ENCODE data around the gene SEC14L5.
A peak's percentile ranks its signal among the peaks of the same experiment; 100 is the strongest.
"Not testable (repeated sequence)": the region's sequence is repeated elsewhere in the genome, so short reads cannot be mapped to it uniquely, and the experiment has no call there.

Gene SEC14L5

GRCh38 chr16:4949986-4950385, 8.1 kb upstream of the SEC14L5 start:
- CTCF ChIA-PET = interaction anchor here (0.6 to 1.8 kb wide), 2 partner anchors 26 to 245 kb away, joined by 3 to 4 read pairs; no protein-coding TSS in a partner anchor
- 88% methylated on average over 3 of the region's 10 CpGs for WGBS (ENCODE audit: insufficient coverage)
- DNase-seq = no peak

GRCh38 chr16:4951583-4951982, 6.5 kb upstream of the SEC14L5 start:
- CTCF ChIA-PET; H3K27ac ChIP-seq (ENCODE audit: insufficient read depth in 1 of 2, low read depth in 1 of 2, low read length in 2 of 2, poor library complexity in 1 of 2, severe bottlenecking in 2 of 2); H3K9me3 ChIP-seq (ENCODE audit: control extremely low read depth in 1 of 5, control insufficient read depth in 4 of 5, insufficient read depth in 2 of 5, low read depth in 1 of 5, low read length in 4 of 5); H3K4me3 ChIP-seq (ENCODE audit: control insufficient read depth in 1 of 7, extremely low read depth in 1 of 7, insufficient read depth in 4 of 7, low read depth in 2 of 7, low read length in 6 of 7); POLR2A ChIA-PET; H3K36me3 ChIP-seq (ENCODE audit: control insufficient read depth in 4 of 4, insufficient read depth in 4 of 4, low read length in 3 of 4); DNase-seq; H3K27me3 ChIP-seq (replicated peaks in 2 of 5; ENCODE audit: control insufficient read depth in 4 of 5, insufficient read depth in 5 of 5, low read length in 4 of 5): not testable (repeated sequence)
- H3K4me1 ChIP-seq (ENCODE audit: control extremely low read depth in 1 of 4, control insufficient read depth in 4 of 4, insufficient read depth in 4 of 4, low read length in 3 of 4) = peaks cover 0 to 12% (median 5%) of the 10 kb centered on the region in 4 experiments
- WGBS (ENCODE audit: insufficient coverage) = 100% methylated on average over 2 of the region's 3 CpGs

More at GRCh38 chr16:4949986-4950385, 8.1 kb upstream of the SEC14L5 start:
- peaks cover 0 to 11% (median 6%) of the 10 kb centered on the region in 4 experiments for H3K4me1 ChIP-seq (ENCODE audit: control extremely low read depth in 1 of 4, control insufficient read depth in 4 of 4, insufficient read depth in 4 of 4, low read length in 3 of 4)
- H3K27me3 ChIP-seq (replicated peaks in 2 of 5; ENCODE audit: control insufficient read depth in 4 of 5, insufficient read depth in 5 of 5, low read length in 4 of 5) = peaks cover 0 to 3% (median 0%) of the 10 kb centered on the region in 5 experiments
- no peaks in the 10 kb centered on the region for H3K9me3 ChIP-seq (ENCODE audit: control extremely low read depth in 1 of 5, control insufficient read depth in 4 of 5, insufficient read depth in 2 of 5, low read depth in 1 of 5, low read length in 4 of 5)
- H3K36me3 ChIP-seq (ENCODE audit: control insufficient read depth in 4 of 4, insufficient read depth in 4 of 4, low read length in 3 of 4) = no peaks in the 10 kb centered on the region
- POLR2A ChIA-PET = no interaction called here
- H3K27ac ChIP-seq (ENCODE audit: insufficient read depth in 1 of 2, low read depth in 1 of 2, low read length in 2 of 2, poor library complexity in 1 of 2, severe bottlenecking in 2 of 2) = no peak overlapping the region
- no peak overlapping the region for H3K4me3 ChIP-seq (ENCODE audit: control insufficient read depth in 1 of 7, extremely low read depth in 1 of 7, insufficient read depth in 4 of 7, low read depth in 2 of 7, low read length in 6 of 7)

GRCh38 chr16:4954714-4955113, 3.4 kb upstream of the SEC14L5 start:
- CTCF ChIA-PET = interaction anchor here (1.5 kb wide), 1 partner anchor 443 kb away, joined by 3 read pairs; no protein-coding TSS in a partner anchor
- H3K9me3 ChIP-seq (ENCODE audit: control extremely low read depth in 1 of 5, control insufficient read depth in 4 of 5, insufficient read depth in 2 of 5, low read depth in 1 of 5, low read length in 4 of 5) = no peaks in the 10 kb centered on the region
- peaks cover 0 to 17% (median 3%) of the 10 kb centered on the region in 5 experiments for H3K27me3 ChIP-seq (replicated peaks in 2 of 5; ENCODE audit: control insufficient read depth in 4 of 5, insufficient read depth in 5 of 5, low read length in 4 of 5)
- no peak for DNase-seq
- POLR2A ChIA-PET = no interaction called here
- no peak overlapping the region for H3K4me3 ChIP-seq (ENCODE audit: control insufficient read depth in 1 of 7, extremely low read depth in 1 of 7, insufficient read depth in 4 of 7, low read depth in 2 of 7, low read length in 6 of 7)
- peaks cover 0 to 24% (median 15%) of the 10 kb centered on the region in 4 experiments for H3K4me1 ChIP-seq (ENCODE audit: control extremely low read depth in 1 of 4, control insufficient read depth in 4 of 4, insufficient read depth in 4 of 4, low read length in 3 of 4)
- H3K27ac ChIP-seq (ENCODE audit: insufficient read depth in 1 of 2, low read depth in 1 of 2, low read length in 2 of 2, poor library complexity in 1 of 2, severe bottlenecking in 2 of 2) = no peak overlapping the region
- no peaks in the 10 kb centered on the region for H3K36me3 ChIP-seq (ENCODE audit: control insufficient read depth in 4 of 4, insufficient read depth in 4 of 4, low read length in 3 of 4)
- 100% methylated on average over 1 of the region's 1 CpG for WGBS (ENCODE audit: insufficient coverage)

GRCh38 chr16:4957420-4957719, 760 bp upstream of the SEC14L5 start:
- Histone ChIP-seq H3K27ac (ENCODE audit: insufficient read depth in 1 of 2, low read depth in 1 of 2, low read length in 2 of 2, poor library complexity in 1 of 2, severe bottlenecking in 2 of 2) (no peak overlapping the region), H3K4me1 (ENCODE audit: control extremely low read depth in 1 of 4, control insufficient read depth in 4 of 4, insufficient read depth in 4 of 4, low read length in 3 of 4) (peaks cover 0 to 24% (median 15%) of the 10 kb centered on the region in 4 experiments), H3K9me3 (ENCODE audit: control extremely low read depth in 1 of 5, control insufficient read depth in 4 of 5, insufficient read depth in 2 of 5, low read depth in 1 of 5, low read length in 4 of 5) (no peaks in the 10 kb centered on the region), H3K36me3 (ENCODE audit: control insufficient read depth in 4 of 4, insufficient read depth in 4 of 4, low read length in 3 of 4) (no peaks in the 10 kb centered on the region), H3K4me3 (ENCODE audit: control insufficient read depth in 1 of 7, extremely low read depth in 1 of 7, insufficient read depth in 4 of 7, low read depth in 2 of 7, low read length in 6 of 7) (peak overlapping the region; percentile 51 to 81 (median 70)), H3K27me3 (replicated peaks in 2 of 5; ENCODE audit: control insufficient read depth in 4 of 5, insufficient read depth in 5 of 5, low read length in 4 of 5) (peaks cover 0 to 32% (median 7%) of the 10 kb centered on the region in 5 experiments)
- ChIA-PET CTCF (interaction anchor here (1.2 to 2.0 kb wide), 2 partner anchors 9 to 11 kb away, joined by 3 to 6 read pairs; no protein-coding TSS in a partner anchor), POLR2A (no interaction called here)
- WGBS (ENCODE audit: insufficient coverage) = 17% methylated on average over 8 of the region's 10 CpGs
- DNase-seq = no peak

GRCh38 chr16:4958510-4959438, 644 bp downstream of the SEC14L5 start:
- POLR2A ChIA-PET = no interaction called here
- Histone ChIP-seq H3K4me1 (ENCODE audit: control extremely low read depth in 1 of 4, control insufficient read depth in 4 of 4, insufficient read depth in 4 of 4, low read length in 3 of 4) (peaks cover 0 to 20% (median 15%) of the 10 kb centered on the region in 4 experiments), H3K36me3 (ENCODE audit: control insufficient read depth in 4 of 4, insufficient read depth in 4 of 4, low read length in 3 of 4) (no peaks in the 10 kb centered on the region), H3K4me3 (ENCODE audit: control insufficient read depth in 1 of 7, extremely low read depth in 1 of 7, insufficient read depth in 4 of 7, low read depth in 2 of 7, low read length in 6 of 7) (peak overlapping the region in 6 of 7 experiments; percentile 36 to 75 (median 54)), H3K27me3 (replicated peaks in 2 of 5; ENCODE audit: control insufficient read depth in 4 of 5, insufficient read depth in 5 of 5, low read length in 4 of 5) (peaks cover 0 to 32% (median 7%) of the 10 kb centered on the region in 5 experiments), H3K9me3 (ENCODE audit: control extremely low read depth in 1 of 5, control insufficient read depth in 4 of 5, insufficient read depth in 2 of 5, low read depth in 1 of 5, low read length in 4 of 5) (no peaks in the 10 kb centered on the region), H3K27ac (ENCODE audit: insufficient read depth in 1 of 2, low read depth in 1 of 2, low read length in 2 of 2, poor library complexity in 1 of 2, severe bottlenecking in 2 of 2) (no peak overlapping the region)
- CTCF ChIA-PET = interaction anchor here (0.9 to 2.8 kb wide), 2 partner anchors 10 to 17 kb away, joined by 3 to 10 read pairs; no protein-coding TSS in a partner anchor
- no peak for DNase-seq
- WGBS (ENCODE audit: insufficient coverage) = 56% methylated on average over 26 of the region's 29 CpGs

GRCh38 chr16:4960579-4960978, 2.4 kb downstream of the SEC14L5 start:
- H3K36me3 ChIP-seq (ENCODE audit: control insufficient read depth in 4 of 4, insufficient read depth in 4 of 4, low read length in 3 of 4) = no peaks in the 10 kb centered on the region
- peaks cover 0 to 18% (median 15%) of the 10 kb centered on the region in 4 experiments for H3K4me1 ChIP-seq (ENCODE audit: control extremely low read depth in 1 of 4, control insufficient read depth in 4 of 4, insufficient read depth in 4 of 4, low read length in 3 of 4)
- ChIA-PET CTCF (interaction anchor here (2.8 kb wide), 1 partner anchor 15 kb away, joined by 10 read pairs; no protein-coding TSS in a partner anchor), POLR2A (no interaction called here)
- H3K27ac ChIP-seq (ENCODE audit: insufficient read depth in 1 of 2, low read depth in 1 of 2, low read length in 2 of 2, poor library complexity in 1 of 2, severe bottlenecking in 2 of 2) = no peak overlapping the region
- peaks cover 0 to 28% (median 7%) of the 10 kb centered on the region in 5 experiments for H3K27me3 ChIP-seq (replicated peaks in 2 of 5; ENCODE audit: control insufficient read depth in 4 of 5, insufficient read depth in 5 of 5, low read length in 4 of 5)
- no peaks in the 10 kb centered on the region for H3K9me3 ChIP-seq (ENCODE audit: control extremely low read depth in 1 of 5, control insufficient read depth in 4 of 5, insufficient read depth in 2 of 5, low read depth in 1 of 5, low read length in 4 of 5)
- DNase-seq = no peak
- no peak overlapping the region for H3K4me3 ChIP-seq (ENCODE audit: control insufficient read depth in 1 of 7, extremely low read depth in 1 of 7, insufficient read depth in 4 of 7, low read depth in 2 of 7, low read length in 6 of 7)
- WGBS (ENCODE audit: insufficient coverage) = 98% methylated on average over 4 of the region's 6 CpGs

GRCh38 chr16:4962716-4963115, 4.6 kb downstream of the SEC14L5 start:
- POLR2A ChIA-PET = no interaction called here
- Histone ChIP-seq H3K27ac (ENCODE audit: insufficient read depth in 1 of 2, low read depth in 1 of 2, low read length in 2 of 2, poor library complexity in 1 of 2, severe bottlenecking in 2 of 2) (no peak overlapping the region), H3K36me3 (ENCODE audit: control insufficient read depth in 4 of 4, insufficient read depth in 4 of 4, low read length in 3 of 4) (no peaks in the 10 kb centered on the region), H3K4me3 (ENCODE audit: control insufficient read depth in 1 of 7, extremely low read depth in 1 of 7, insufficient read depth in 4 of 7, low read depth in 2 of 7, low read length in 6 of 7) (no peak overlapping the region), H3K27me3 (replicated peaks in 2 of 5; ENCODE audit: control insufficient read depth in 4 of 5, insufficient read depth in 5 of 5, low read length in 4 of 5) (peaks cover 0 to 28% (median 7%) of the 10 kb centered on the region in 5 experiments), H3K9me3 (ENCODE audit: control extremely low read depth in 1 of 5, control insufficient read depth in 4 of 5, insufficient read depth in 2 of 5, low read depth in 1 of 5, low read length in 4 of 5) (no peaks in the 10 kb centered on the region), H3K4me1 (ENCODE audit: control extremely low read depth in 1 of 4, control insufficient read depth in 4 of 4, insufficient read depth in 4 of 4, low read length in 3 of 4) (peaks cover 0 to 8% (median 7%) of the 10 kb centered on the region in 4 experiments)
- CTCF ChIA-PET = no interaction called here
- 80% methylated on average over 6 of the region's 7 CpGs for WGBS (ENCODE audit: insufficient coverage)
- no peak for DNase-seq
